IPS-20b (cell line): Measurements from ENCODE around the gene HDAC9.
"Not testable (repeated sequence)": the region's sequence is repeated elsewhere in the genome, so short reads cannot be mapped to it uniquely, and the experiment has no call there.

Experiments
- H3K27ac ChIP-seq: one replicate; pipeline ENCODE4 v1.5.1; 2013; ENCODE audit warnings: low read length
- H3K27me3 ChIP-seq: 2 replicates; pipeline ENCODE4 v1.6.1; 2013; ENCODE audit warnings: mild to moderate bottlenecking, low read length, inconsistent platforms; ENCODE audit not compliant: insufficient read depth
- H3K36me3 ChIP-seq: 2 replicates; pipeline ENCODE4 v1.6.1; 2013; ENCODE audit warnings: low read depth, mild to moderate bottlenecking, inconsistent platforms, low read length, moderate library complexity; ENCODE audit not compliant: insufficient read depth
- H3K4me1 ChIP-seq: 2 replicates; pipeline ENCODE4 v1.6.1; 2013; ENCODE audit warnings: mild to moderate bottlenecking, control low read depth, inconsistent platforms, low read length, moderate library complexity; ENCODE audit not compliant: insufficient read depth
- H3K4me3 ChIP-seq: 2 replicates; pipeline ENCODE4 v1.5.1; 2013; ENCODE audit warnings: mild to moderate bottlenecking, low read length, inconsistent platforms
- H3K9ac ChIP-seq: 2 replicates; pipeline ENCODE4 v1.6.1; 2013; ENCODE audit warnings: low read depth, mild to moderate bottlenecking, inconsistent platforms, low read length, moderate library complexity
- H3K9me3 ChIP-seq: 2 replicates; pipeline ENCODE4 v1.6.1; 2013; ENCODE audit warnings: mild to moderate bottlenecking, low read depth, low read length, inconsistent platforms; ENCODE audit not compliant: insufficient read depth

Gene HDAC9

DNA sequence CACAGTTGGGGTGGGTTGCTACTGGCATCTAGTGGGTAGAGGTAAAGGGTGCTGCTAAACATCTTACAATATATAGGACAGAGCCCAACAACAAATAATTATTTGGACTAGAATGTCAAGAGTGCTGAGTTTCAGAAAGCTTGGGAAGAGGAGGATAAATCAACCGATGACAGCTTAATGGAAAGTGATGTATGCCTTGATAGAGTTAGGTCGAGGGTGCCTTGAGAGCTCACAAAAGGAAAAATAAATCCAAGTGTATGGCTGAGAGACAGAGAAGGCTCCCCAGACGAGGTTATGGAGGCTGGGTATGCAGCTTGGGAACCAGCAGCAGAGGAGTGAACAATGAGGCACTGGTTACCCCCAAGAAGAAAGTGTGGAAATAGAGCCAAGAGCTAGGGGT is 211.1 kb downstream of the HDAC9 start:
- H3K9ac ChIP-seq = no peak overlapping the region
- H3K4me1 ChIP-seq = no peaks in the 10 kb centered on the region
- H3K27ac ChIP-seq = no peak overlapping the region
- no peaks in the 10 kb centered on the region for H3K9me3 ChIP-seq
- no peak overlapping the region for H3K4me3 ChIP-seq
- no peaks in the 10 kb centered on the region for H3K27me3 ChIP-seq
- H3K36me3 ChIP-seq = no peaks in the 10 kb centered on the region

DNA sequence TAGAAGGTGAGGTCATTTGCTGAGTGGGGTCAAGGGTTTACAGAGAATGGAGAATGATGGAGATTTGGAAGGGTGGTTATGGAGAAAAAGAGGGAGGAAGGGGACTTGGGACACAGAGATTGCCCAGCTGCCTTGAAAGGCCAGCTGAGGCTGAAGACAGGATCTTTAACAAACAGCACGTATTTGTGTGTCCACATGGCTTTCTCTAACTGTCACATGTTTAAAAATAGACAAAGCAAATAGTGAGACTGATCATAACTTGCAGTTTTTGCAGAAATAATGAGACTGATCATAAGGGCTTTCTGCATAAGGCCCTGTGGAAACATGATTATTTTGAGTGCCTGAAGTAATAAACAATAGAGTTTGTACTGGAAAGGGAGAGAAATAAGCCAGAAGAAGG is 212.7 kb downstream of the HDAC9 start:
- Histone ChIP-seq H3K27me3 (no peaks in the 10 kb centered on the region), H3K9me3 (no peaks in the 10 kb centered on the region), H3K4me3 (no peak overlapping the region), H3K27ac (no peak overlapping the region), H3K9ac (no peak overlapping the region), H3K4me1 (no peaks in the 10 kb centered on the region), H3K36me3 (no peaks in the 10 kb centered on the region)

DNA sequence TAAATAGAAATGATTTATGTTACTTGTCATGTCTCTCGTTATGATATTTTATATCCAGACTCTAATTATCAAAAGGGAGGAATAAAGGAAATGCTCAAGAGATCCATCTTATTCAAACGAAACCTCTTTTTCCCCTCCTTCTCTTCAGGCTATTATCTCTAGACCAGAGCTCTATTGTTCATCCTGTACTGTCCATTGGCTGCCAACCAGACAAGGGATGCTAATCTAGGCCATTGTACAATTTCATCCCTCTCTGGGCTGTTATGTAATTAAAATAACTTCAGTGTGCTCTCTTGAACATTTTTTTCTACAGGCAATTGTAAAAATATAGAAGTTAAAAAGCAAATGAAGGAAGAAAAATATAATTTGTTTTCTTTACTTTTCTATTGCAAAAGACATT is 220.4 kb downstream of the HDAC9 start:
- Histone ChIP-seq H3K9me3 (no peaks in the 10 kb centered on the region), H3K36me3 (no peaks in the 10 kb centered on the region), H3K27me3 (no peaks in the 10 kb centered on the region), H3K27ac (no peak overlapping the region), H3K4me3 (no peak overlapping the region), H3K9ac (no peak overlapping the region), H3K4me1 (no peaks in the 10 kb centered on the region)

DNA sequence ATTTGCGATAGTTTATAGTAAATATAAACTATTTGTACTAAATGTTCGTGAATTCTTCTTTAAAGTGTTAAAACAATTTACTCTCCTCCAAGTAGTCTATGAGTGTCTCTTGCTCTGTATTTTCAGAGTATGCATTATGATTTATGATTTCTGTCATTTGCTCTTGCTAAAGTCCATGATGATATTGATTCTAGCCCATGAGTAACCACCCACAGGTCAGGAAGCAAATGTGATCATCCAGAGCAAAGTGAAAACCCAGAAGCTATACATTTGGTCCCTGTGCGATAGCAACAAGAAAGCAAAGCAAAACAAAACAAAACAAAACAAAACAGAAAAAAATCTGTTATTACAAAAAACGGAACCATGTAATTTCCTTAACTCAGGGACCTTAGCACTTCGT is 225.9 kb downstream of the HDAC9 start:
- Histone ChIP-seq H3K27ac (no peak overlapping the region), H3K27me3 (no peaks in the 10 kb centered on the region), H3K9ac (no peak overlapping the region), H3K4me3 (no peak overlapping the region), H3K9me3 (no peaks in the 10 kb centered on the region), H3K36me3 (no peaks in the 10 kb centered on the region), H3K4me1 (no peaks in the 10 kb centered on the region)

DNA sequence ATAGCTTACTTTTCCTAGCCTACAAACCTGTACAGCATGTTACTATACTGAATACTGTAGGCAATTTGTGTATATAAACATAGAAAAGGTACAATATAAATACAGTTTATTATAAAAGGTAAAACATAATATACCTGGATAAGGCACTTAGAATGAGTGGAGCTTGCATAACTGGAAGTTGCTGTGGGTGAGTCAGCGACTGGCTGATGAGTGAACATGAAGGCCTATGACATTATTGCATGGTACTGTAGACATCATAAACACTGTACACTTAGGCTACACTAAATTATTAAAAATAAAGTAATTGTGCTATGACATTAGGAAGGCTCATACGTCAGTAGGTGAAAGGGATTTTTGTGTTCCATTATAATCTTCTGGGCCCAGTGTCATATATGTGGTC is 228.8 kb downstream of the HDAC9 start:
- H3K27me3 ChIP-seq = no peaks in the 10 kb centered on the region
- no peaks in the 10 kb centered on the region for H3K9me3 ChIP-seq
- H3K36me3 ChIP-seq = no peaks in the 10 kb centered on the region
- no peak overlapping the region for H3K4me3 ChIP-seq
- no peak overlapping the region for H3K27ac ChIP-seq
- H3K9ac ChIP-seq = no peak overlapping the region
- no peaks in the 10 kb centered on the region for H3K4me1 ChIP-seq

DNA sequence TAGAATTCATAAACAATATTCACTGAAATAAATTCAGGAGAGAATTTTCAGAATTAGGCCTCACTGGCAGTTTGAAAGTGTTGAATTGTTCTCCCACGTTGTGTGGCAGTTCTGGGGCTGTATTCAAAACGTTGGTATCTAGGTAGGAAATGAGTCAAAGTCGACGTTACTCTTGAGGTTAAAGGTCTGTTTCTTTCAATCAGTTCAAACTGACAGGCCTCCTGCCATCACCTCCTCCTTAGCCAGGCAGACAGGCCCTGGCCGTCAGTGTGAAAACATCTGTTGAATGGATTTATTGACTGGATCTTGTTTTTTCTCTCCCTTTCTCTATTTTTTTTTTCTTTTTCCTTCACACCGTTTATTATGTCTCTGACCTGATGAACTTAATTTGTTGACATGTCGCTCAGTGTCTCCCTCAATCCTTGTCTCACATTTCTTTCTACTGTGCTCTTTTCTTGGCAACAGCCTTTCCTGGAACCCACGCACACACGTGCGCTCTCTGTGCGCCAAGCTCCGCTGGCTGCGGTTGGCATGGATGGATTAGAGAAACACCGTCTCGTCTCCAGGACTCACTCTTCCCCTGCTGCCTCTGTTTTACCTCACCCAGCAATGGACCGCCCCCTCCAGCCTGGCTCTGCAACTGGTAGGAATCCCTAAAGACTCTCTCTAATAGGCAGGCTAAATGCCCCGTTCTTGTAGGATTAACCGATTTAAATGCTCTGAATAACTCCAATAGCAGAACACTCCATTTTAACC is 231.7 kb downstream of the HDAC9 start:
- Histone ChIP-seq H3K36me3 (no peaks in the 10 kb centered on the region), H3K27ac (no peak overlapping the region), H3K4me1 (no peaks in the 10 kb centered on the region), H3K27me3 (no peaks in the 10 kb centered on the region), H3K9me3 (no peaks in the 10 kb centered on the region), H3K9ac (no peak overlapping the region), H3K4me3 (no peak overlapping the region)

DNA sequence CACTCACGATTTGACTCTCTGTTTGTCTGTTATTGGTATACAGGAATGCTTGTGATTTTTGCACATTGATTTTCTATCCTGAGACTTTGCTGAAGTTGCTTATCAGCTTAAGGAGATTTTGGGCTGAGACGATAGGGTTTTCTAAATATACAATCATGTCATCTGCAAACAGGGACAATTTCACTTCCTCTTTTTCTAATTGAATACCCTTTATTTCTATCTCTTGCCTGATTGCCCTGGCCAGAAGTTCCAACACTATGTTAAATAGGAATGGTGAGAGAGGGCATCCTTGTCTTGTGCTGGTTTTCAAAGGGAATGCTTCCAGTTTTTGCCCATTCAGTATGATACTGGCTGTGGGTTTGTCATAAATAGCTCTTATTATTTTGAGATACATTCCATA is 240.5 kb downstream of the HDAC9 start:
- not testable (repeated sequence) for H3K4me1 ChIP-seq, H3K27me3 ChIP-seq, H3K9ac ChIP-seq, H3K9me3 ChIP-seq, H3K4me3 ChIP-seq, H3K27ac ChIP-seq, H3K36me3 ChIP-seq

DNA sequence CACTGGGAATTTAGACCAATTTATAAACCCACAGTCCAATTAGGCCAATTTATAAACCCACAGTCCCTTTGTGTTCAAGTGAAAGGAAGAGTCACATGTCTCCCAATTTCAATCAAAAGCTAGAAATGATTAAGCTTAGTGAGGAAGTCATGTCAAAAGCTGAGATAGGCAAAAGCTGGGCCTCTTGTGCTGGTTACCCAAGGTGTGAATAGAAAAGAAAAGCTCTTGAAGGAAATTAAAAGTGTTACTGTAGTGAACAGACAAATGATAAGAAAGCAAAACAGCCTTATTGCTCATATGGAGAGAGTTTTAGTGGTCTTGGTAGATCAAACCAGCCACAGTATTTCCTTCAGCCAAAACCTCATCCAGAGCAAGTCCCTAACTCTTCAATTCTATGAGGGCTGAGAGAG is 245.0 kb downstream of the HDAC9 start:
- Histone ChIP-seq H3K27me3 (no peaks in the 10 kb centered on the region), H3K36me3 (no peaks in the 10 kb centered on the region), H3K4me3 (no peak overlapping the region), H3K4me1 (no peaks in the 10 kb centered on the region), H3K27ac (no peak overlapping the region), H3K9ac (no peak overlapping the region), H3K9me3 (no peaks in the 10 kb centered on the region; the same call in 1 of the 2 replicates)

DNA sequence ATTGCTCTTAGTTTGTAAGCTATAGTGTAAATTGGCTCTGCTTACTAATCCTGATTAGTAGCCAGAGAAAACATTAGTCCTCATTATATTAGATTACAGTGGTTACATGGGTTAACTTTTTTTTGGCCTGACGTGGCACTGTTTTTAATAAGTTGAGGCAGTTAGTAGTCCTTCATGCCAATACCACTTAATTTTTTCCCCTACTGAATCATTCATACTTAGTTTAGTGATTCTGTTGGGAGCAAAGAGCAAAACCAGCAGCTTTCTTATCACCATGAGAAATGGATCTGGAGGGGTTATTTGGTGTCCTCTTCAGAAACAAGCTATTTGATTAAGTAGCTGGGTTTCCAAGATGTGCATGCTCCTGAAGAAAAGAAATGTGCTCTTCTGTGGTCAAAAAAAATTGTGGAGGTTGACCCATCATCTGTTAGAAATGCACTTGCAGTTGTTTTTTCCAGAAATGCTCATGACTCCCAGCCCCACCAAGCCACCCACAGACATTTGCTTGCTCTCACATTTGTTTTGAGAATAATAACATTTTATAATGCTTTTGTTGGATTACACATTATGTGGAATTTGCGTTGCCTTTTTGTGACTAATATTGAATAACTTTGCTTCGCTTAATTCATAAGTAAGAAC is 258.5 kb downstream of the HDAC9 start:
- no peaks in the 10 kb centered on the region for H3K36me3 ChIP-seq
- no peak overlapping the region for H3K27ac ChIP-seq
- no peaks in the 10 kb centered on the region for H3K27me3 ChIP-seq
- no peaks in the 10 kb centered on the region for H3K4me1 ChIP-seq
- H3K4me3 ChIP-seq = no peak overlapping the region
- H3K9ac ChIP-seq = no peak overlapping the region
- no peaks in the 10 kb centered on the region for H3K9me3 ChIP-seq

DNA sequence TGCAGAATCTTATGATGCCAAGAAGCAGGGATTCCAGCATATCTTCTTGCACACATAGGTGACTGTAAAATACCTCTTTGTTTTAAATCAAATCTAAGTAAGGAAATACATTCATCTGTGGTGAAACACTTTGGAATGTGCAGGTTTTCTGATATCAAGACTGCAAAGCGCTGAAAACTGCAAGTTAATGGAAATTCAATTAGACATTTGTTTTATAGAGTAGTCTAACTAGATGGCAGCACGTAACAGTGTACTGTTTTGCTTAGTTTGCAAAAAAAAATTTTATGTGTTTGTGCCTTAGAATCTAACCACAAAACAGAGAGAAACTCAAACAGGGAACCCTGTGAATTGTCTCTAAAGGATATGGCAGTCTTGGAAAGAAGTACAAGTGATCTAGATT is 259.2 kb downstream of the HDAC9 start:
- Histone ChIP-seq H3K27me3 (no peaks in the 10 kb centered on the region), H3K36me3 (no peaks in the 10 kb centered on the region), H3K9me3 (no peaks in the 10 kb centered on the region), H3K4me3 (no peak overlapping the region), H3K4me1 (no peaks in the 10 kb centered on the region), H3K27ac (no peak overlapping the region), H3K9ac (no peak overlapping the region)

DNA sequence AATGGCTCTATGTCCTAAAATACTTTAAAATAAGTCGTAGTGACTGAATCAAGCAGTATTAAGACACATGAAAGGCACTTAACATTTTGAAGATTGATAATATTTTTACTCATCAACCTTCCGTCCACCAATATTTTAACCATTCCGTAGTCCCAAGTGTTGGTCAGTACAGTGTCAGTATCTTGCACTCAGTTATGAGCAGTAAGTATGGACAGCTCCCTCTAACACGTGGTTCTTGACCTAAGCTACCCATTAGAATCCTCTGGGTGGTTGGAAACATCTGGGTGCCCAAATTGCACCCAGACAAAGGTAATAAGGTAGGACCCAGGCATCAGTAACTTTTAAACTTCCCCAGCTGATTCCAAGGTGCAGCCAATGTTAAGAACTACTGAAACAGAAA is 260.2 kb downstream of the HDAC9 start:
- H3K9me3 ChIP-seq = no peaks in the 10 kb centered on the region
- no peaks in the 10 kb centered on the region for H3K36me3 ChIP-seq
- no peak overlapping the region for H3K27ac ChIP-seq
- H3K27me3 ChIP-seq = no peaks in the 10 kb centered on the region
- H3K4me3 ChIP-seq = no peak overlapping the region
- no peaks in the 10 kb centered on the region for H3K4me1 ChIP-seq
- H3K9ac ChIP-seq = no peak overlapping the region

DNA sequence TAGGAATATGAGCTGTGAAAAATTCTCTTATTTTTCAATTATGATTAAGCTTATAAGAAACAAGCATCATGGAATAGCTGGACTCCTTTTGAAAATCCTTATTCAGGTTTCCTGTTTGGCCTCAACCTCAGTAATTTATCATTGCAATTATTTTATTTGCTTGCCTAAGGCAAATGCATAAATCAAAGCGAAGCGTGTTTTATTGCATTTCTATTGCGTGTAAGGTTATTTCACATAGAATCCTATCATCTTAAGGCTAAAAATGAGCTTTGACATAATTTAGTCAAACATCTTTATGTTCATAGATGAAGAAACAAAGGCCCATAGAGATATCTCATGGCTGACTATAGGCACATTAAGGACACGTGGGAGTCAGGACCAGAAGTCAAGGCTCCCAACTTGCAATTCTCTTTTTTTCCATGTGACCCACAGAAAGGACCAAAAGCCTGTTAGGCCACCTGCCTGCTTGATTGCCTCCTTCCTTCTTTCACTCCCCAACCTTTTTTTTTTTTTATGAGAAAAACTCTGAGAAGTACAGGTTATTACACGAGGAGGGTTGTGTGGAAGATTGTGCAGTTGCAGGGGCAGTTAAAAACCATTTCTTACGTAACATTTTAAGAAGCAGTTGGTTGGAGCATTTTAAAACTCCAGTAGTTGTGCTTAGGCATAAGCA is 261.0 kb downstream of the HDAC9 start:
- no peak overlapping the region for H3K4me3 ChIP-seq
- no peak overlapping the region for H3K27ac ChIP-seq
- H3K36me3 ChIP-seq = no peaks in the 10 kb centered on the region
- H3K27me3 ChIP-seq = no peaks in the 10 kb centered on the region
- H3K9me3 ChIP-seq = no peaks in the 10 kb centered on the region
- no peaks in the 10 kb centered on the region for H3K4me1 ChIP-seq
- no peak overlapping the region for H3K9ac ChIP-seq
